Stimulated activated CD4-positive, alpha-beta T cell treated with anti-CD3 and anti-CD28 coated beads, Interleukin-1b, Interleukin-23, amount 100 ng/mL, for 1 hour (primary cell): ENCODE results near the gene TBC1D8.

Source experiments
- DNase-seq, 2 donors: peaks; one replicate each; pipeline ENCODE4 v3.0.0-alpha.2; 2020; ENCODE audit warnings: low read depth in 2 of 2

TBC1D8 gene

DNA sequence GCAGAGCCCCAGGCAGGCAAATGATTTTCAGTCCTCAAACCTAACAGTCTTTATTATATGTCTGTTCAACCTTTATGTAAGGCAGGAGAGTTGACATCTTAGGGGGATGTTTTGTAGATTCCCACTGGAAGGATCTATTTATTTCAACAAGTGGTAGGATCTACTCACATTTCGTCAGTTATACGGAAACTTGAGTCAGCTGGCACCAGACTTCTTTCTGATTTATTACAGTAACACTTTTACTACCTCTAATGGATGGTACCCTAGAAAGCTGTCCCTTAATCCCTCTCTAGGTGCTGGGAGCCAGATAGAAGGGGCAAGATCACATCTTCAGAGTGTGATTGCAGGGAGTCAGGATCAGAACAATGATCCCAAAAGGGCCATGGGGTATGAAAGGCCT, 151.2 kb downstream of the TBC1D8 start:
- no peak for DNase-seq

DNA sequence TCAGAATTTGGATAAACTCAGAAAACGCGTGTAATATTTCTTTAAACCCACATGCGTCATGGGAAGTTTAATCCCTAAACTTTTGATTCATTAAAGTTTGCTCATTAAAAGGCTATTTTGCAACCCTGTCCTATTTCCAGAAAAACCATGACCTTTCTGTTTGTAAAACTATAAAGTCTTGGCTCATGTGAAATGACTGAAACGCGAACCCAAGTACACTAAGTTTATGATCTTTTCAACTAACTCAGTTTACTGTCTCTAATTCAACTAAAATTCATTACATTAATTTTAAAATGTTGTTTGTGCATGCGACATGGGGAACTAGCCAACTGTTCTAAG, 153.0 kb downstream of the TBC1D8 start:
- DNase-seq = no peak

DNA sequence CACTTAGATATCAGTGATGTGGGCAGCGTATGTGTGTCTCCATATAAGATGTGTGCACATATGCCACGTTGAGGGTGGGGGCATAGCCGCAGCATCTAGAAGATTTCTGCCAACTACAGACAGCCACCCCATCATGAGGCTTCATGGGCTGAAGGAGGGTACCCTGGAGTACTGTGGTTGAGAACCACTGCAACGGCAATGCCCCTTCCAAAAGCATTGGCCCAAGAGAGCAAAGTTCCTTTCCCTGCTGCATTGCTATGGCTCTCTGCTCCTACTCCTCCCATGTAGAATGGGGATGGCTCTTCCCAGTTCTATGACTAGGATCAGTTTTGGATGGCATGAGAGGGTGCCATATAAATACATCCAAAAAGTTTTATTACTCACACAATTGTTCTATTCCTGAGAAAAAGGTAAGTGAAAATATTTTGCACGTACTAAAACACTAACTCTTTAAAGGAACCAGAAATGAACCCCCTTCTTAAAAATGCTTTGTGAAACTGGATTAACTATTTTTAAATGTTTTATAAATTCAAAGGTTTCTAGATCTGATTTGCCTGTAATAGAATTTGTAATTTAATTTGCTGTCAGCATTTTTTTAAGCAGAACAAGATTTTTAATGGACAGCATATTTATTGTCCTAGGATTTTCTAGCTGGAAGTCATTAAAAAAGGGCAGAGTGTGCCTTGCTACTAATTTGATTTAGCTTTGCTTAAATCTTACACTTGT, 153.5 kb downstream of the TBC1D8 start:
- DNase-seq = no peak

DNA sequence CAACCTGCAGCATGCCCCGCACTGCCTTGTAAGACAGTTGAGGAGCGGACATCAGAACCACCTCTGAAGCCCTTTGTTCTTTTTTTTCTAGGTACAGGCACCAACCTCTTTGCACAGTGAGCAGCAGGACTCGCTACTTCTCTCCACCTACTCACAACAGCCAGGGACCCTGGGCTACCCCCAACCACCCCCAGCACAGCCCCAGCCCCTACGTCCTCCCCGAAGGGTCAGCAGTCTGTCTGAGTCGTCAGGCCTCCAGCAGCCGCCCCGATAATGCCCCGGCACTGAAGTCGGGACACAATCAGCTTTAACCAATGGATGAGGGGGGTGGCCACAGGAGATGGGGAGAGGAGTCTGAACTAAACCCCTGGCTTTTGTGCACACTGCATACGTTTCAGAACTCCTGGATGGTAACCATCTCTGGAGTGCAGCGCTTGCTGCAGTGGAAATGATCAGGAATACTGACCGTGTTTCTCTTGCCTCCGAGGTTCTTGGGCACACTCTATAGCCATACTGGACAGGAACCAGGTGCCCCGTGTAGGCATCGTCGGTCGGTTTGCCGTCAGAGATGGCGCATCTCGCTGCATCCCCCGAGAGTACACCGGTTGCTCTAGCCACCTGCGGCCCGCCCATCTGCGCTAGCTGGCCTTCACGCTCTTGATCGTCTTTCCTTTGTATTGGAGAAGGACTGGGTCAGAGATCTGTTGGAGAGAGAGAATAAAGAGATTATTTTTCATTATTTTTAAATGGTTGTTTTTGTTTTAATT, 155.7 kb downstream of the TBC1D8 start:
- no peak for DNase-seq

DNA sequence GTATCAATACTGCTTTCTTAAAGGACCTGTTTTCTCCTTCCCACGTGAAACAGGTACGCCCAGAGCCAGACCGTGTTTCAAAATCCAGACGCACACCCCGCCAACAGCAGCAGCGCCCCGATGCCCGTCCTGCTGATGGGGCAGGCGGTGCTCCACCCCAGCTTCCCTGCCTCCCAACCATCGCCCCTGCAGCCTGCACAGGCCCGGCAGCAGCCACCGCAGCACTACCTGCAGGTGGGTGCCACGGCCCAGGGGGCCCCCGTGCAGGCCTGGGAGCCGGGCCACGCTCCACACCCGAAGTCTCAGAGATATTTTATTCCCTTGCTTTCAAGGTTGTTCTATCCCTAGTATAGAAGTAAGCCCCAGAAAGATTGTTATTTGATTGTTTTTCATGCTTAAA, 157.9 kb downstream of the TBC1D8 start:
- DNase-seq = no peak

DNA sequence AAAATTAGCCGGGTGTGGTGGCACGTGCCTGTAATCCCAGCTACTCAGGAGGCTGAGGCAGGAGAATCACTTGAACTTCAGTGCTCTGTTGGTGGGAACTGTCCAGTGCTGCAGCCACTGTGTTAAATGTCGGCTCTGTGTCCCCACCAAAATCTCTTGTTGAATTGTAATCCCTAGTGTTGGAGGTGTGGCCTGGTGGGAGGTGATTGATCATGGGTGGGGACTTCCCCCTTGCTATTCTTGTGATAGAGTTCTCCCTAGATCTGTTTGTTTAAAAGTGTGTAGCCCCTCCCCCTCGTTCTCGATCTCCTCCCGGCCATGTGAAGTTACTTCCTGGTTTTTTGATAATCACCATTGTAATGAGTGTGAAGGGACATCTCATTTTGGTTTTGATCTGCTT, 158.9 kb downstream of the TBC1D8 start:
- no peak for DNase-seq

DNA sequence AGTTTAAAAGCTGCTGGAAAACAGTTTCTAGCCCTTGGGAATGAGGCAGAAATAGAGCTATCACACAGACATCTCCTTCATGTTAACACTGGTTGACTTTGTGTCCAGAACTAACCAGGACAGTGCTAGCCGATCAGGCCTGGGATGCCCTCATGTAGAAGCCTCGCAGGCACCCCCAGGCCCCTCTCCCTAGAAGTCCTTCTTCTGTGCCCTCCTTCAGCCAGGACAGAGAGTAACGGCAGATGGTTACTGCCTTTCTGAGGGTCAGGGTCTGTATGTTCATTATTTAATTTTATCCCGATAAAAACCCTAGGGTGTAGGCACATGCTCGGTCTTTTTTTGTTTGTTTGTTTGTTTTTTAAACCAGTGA, 159.8 kb downstream of the TBC1D8 start:
- no peak for DNase-seq

DNA sequence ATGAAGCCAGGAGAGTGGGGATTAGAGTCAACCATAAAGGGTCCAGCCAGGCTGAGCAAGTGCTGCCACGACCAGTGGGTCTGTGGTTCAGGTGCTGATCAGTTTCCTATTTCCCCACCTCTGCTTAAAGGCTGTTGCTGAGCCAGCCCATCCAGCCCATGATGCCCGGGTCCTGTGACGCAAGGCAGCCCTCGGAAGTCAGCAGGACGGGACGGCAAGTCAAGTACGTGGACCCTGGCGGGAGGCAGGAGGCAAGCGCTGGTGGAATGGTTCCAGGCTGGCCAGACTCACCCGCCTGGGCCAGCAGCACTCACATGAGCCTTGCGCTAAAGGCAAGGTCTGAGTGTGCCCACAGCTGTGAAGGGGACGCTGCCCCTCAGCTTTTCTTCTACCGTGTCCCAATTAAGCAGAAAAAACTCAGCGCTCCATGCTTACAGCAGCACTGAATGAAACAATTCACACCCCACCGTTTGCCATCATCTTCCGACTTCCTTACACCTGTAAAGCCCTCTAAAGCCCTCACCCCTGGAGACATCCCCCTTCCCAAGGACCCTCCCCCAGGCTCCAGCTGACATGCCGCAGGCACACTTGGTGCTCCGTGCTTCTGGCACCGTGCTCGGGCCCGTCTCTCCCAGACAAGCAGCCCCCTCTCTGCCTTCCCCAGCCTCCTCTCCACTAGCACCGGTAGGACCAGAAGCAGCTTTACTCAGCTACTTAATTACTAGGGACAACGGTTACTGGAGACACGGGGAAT, 160.4 kb downstream of the TBC1D8 start:
- DNase-seq = no peak

DNA sequence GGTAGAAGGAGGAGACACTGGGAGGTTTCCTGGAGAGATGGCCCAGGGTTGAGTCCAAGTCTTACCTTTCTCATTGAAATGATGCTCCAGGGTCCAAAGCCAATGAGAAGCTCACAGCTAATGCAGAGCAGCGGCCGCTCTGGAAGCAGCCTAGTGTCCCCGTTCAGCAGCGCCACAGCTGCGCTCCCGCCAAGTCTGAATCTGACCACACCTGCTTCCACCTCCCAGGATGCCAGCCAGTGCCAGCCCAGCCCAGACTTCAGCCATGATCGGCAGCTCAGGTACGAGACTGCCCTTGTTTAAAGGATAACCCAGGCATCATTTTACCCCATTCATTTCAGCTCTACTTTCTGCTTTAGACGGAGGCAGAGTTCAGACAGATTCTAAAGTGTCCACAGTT, 161.0 kb downstream of the TBC1D8 start:
- no peak for DNase-seq

DNA sequence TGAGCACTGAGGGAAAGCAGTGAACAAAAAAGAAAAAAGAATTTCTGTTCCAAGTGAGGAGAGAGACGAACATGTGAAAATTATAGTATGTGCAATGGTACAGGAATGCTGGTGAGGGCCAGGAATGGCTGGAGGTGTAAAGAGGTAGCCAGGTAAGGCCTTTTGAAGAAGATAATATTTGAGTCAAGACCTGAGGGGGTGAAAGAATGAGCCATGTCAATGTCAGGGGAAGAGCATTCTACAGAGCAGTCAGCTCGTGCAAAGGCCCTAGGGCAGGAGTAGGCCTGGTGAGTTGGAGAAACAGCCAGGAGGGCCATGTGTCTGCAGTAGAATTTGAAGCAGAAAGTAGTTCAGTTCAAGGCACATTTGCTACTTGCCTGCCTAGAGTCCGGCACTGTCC, 161.5 kb downstream of the TBC1D8 start:
- no peak for DNase-seq

DNA sequence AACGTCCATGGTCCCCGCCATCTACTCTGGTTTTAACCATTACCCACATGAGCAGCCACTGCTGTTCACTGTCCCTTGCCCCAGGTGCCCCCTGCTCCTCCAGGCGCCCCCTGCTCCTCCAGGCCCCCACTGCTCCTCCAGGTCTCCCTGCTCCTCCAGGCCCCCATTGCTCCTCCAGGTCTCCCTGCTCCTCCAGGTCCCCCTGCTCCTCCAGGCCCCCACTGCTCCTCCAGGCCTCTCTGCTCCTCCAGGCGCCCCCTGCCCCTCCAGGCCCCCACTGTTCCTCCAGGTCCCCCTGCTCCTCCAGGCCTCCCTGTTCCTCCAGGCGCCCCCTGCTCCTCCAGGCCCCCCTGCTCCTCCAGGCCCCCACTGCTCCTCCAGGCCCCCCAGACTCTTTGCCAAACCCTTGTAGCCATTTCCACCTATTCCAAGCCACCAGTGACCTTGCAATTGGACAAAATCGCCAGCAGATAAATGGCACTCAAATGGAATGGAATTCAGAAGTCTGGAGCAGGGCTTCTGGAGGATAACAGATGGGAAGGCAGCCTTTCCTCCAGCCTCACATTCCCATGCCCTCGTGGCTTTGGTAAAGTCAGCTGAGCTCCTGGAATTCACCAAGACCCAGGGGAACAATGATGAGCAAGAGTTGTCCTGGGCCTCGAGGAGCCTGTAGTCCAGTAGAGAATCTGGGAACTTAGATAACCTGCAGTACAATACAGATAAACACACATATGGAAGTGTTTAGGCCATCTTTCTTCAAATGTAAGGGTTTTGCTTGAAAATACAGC, 162.4 kb downstream of the TBC1D8 start:
- no peak for DNase-seq

DNA sequence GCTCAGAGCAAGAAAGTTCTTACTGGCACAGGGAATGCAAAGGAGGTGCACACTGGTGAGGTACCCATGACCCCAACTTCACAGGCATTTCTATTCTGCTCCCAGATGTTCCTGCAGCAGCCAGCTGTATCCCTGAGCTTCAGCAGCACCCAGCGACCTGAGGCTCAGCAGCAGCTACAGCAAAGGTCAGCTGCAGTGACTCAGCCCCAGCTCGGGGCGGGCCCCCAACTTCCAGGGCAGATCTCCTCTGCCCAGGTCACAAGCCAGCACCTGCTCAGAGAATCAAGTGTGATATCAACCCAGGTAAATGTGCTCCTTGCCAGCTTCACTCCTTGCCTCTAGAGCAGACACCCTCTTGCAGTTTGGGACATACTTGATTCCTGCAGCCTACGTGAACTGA, 163.2 kb downstream of the TBC1D8 start:
- DNase-seq = no peak

DNA sequence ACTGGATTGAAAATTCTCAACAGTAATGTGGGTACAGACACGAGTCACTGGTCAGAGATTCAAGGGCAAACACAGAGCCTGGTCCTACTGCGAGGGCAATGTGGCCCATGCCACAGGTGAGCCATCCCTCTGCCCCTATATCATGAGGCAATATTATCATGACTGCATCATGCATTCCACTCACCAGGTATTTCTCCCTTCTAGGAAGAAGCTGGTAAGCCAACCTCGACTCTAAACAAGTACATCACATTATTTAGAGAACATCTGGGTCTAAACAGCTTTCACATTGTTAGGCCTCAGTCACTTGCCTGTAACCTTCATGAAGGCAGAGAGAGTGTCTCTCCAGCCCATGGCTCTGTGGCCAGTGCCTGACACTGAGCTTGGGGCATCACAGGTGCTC, 163.6 kb downstream of the TBC1D8 start:
- DNase-seq = no peak

DNA sequence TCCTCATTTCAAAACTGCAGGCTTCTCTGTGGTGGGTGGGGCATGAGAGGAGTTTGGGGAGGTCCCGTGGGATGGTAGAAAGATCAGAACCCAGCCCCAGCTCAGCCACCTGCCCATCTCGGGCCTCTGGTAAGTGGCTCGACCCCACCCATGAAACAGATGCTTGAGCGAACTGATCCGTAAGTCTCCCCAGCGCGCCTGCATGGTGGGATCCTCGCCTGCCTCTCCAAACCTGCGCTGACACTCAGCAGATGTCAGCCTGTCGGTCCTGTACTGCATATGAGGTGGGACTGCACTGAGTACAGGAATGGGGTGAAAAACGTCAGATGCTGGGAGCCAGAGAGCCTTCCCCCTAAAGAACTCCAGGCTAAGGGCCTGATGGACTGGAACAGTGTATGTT, 165.0 kb downstream of the TBC1D8 start:
- no peak for DNase-seq

DNA sequence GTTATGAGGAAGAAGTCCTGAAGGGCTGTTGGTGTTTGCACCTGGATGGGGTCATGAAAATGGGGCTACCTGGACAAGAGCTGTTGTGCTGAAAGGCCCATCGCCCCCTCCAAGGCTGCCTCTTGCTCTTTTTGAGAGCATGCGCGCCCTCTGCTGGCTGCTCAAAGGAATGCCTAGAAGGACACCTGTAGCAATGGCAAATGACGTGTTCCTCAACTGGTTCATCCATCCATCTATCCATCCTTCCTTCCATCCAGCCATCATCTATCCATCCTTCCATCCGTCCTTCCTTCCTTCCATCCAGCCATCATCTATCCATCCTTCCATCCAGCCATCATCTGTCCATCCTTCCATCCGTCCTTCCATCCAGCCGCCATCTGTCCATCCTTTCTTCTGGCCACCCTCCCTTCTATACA, 166.3 kb downstream of the TBC1D8 start:
- DNase-seq = peak; percentile 43 to 67

DNA sequence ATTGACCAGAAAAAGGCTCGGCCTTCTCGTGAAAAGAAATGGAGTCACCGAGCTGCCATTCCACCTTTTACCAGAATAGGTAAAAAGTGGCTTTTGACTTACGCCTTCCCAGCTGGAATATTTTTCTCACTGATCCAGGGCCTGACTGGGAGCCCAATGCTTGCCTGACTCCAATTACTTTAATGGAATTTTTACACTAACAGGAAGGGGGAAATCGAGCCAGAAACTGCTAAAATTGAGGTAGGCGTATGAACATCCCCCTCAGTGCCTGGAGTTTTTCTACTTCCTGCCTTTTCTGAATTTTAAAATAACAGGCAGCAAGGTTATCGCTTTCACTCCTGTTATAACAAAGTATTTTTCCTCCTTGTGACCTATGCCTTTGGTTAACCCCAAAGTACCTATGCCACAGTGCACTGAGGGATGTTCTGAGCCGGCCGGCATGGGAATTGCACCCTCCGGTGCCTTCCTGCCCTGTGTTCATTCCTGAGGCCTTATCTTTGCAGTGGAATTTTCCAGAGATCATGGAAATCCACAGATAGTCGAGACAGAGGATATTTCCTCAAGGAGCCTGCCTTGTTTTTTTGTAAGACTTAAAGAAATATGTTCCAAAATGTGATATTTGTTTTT, 167.4 kb downstream of the TBC1D8 start:
- DNase-seq = no peak

DNA sequence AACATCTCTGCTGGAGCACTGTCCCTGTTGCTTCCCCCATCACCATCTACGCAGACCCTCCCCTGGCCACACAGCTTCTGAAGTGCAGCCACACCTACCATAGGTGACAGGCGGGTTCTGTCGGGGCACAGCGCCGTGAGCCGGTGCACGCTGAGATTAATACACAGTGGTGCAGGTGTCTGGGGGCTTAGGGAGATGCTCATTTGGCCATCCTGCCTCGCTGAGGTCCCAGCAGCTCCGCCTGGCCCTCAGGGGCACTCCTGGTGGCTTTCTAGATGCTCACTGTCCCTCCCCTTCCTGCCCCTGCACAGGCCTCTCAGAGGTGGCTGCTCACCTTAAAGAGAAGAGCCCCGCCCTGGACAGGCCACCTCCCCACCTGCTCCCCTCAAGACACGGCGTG, 168.0 kb downstream of the TBC1D8 start:
- DNase-seq = no peak

DNA sequence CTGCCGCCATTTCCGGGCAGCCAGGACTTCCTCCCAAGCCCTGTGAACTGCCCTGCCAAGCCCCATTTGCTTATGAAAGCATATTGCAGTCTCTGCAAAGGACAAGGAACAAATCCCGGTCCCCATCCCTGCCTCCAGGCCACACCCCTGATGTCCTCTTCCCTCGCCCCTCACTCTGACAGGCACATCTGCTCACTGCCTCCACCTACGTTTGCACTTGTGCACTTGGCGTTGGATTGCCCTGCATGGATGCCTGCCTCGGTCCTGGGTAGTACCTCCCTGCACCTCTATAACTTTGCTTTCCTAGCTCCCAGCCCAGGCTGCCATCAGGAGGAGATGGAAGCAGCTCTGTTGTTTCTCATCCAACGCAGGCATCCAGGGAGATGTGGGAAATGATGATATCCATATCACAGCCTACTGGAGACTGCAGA, 168.7 kb downstream of the TBC1D8 start:
- DNase-seq = no peak

DNA sequence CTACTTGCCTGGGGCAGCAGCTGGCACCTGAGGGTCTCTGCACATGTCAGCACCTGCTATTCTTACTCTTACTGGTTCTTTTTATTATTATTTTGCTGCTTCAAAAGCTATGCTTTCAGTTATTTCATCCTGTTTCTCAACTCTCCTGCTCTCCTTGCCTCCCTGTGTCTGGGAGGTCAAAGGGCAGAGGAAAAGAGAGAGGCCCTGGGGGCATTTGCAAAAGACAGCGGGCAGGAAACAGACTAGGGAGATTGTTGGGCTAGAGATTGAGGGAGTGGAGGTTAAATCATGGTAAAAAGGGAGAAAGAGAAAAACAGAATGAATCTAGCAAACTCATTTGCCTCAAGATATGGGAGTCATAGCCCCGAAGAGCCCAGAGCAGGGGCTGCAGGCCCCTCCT, 170.2 kb downstream of the TBC1D8 start:
- DNase-seq = no peak

DNA sequence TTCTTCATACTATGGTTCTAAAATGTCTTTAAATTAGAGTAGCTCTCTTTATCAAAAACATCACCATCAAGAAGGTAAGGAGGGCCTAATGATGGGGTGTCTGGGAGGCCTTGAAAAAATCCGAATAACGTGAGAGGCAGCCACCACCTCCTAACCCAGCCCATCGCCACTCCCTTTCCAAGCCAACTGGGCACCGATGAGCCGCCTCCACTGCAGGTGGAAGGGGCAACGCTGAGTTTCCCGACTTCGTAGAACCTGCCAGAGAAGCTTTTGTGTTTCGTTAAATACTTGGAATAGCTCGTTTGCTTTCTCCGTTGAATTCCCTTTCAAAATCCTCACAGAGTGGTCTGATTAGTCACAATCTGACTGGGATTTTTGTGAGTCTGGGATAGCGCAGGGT, 171.1 kb downstream of the TBC1D8 start:
- no peak for DNase-seq

DNA sequence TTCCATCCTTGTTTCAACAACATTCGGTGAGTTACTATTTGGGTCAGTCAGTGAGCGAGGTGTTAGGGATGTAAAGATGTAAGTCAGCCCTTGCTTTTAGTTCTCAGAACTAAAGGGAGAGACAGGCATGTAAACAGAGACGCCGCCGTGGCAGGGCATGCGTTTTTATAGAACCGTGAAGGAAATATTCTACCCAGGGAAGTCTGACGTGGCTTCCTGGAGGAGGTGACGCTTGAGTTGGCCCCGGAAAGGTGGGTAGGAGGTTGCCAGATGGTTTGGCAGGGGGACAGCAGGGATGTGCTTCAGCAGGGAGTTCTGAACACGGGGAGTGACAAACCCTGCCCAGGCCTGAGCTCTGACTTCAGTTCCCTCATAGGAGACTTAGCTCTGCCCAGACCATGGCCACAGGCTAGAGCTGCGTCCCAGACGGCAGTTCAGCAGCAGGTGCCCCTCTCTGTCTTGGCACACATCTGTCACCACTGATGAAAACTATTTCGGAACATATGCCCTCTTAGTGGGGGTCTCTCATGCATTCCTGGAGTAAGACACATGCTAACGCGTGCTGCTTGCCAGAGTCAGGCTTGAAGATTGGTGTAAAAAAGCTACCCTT, 172.5 kb downstream of the TBC1D8 start:
- no peak for DNase-seq
